K562 (cell line): ENCODE data around the gene H2AZ2. TPM values are rescaled to one million over a fixed set of nuclear protein-coding genes. Genes with fewer than 3 reads are reported as not detected.

ENCODE experiments used
- MAFF ChIP-seq: IDR thresholded peaks from 2 replicates; pipeline ENCODE4 v1.6.1; 2012; ENCODE audit warnings: low read length, improper control_type of control experiment
- SRSF7 ChIP-seq: fragments of 200-400 bp; formaldehyde crosslinking; optimal IDR thresholded peaks from 2 replicates; pipeline ENCODE3; 2017; ENCODE audit warnings: mild to moderate bottlenecking, low read depth, low read length
- ZFX ChIP-seq: sonication (generic); formaldehyde crosslinking; IDR thresholded peaks from 2 replicates; pipeline ENCODE4 v1.8.0; 2022; ENCODE audit warnings: mild to moderate bottlenecking, missing genetic modification reagents, moderate library complexity
- ZMIZ1 ChIP-seq, 2 experiments: fragments of 150-350 bp in 1 of 2; IDR thresholded peaks; 2 replicates each; pipeline ENCODE4 v1.6.1; 2012 to 2016; ENCODE audit warnings: low read depth in 2 of 2, low read length in 2 of 2, mild to moderate bottlenecking in 1 of 2, moderate library complexity in 1 of 2
- ZNF165 ChIP-seq: fragments of 250-450 bp; sonication (Bioruptor Pico); IDR thresholded peaks from 2 replicates; pipeline ENCODE4 v1.4.0; 2020; ENCODE audit warnings: borderline replicate concordance
- ZNF24 ChIP-seq: fragments of 450-650 bp; IDR thresholded peaks from 2 replicates; pipeline ENCODE4 v1.6.1; 2016
- ZNF407 ChIP-seq: fragments of 450-650 bp; IDR thresholded peaks from 2 replicates; pipeline ENCODE4 v1.6.1; 2016; ENCODE audit warnings: low read depth
- ZNF512 ChIP-seq: IDR thresholded peaks from 2 replicates; pipeline ENCODE4 v1.6.1; 2016; ENCODE audit warnings: missing genetic modification characterization, missing compliant biosample characterization
- ZNF518B ChIP-seq: fragments of 250-450 bp; sonication (Bioruptor Pico); IDR thresholded peaks from 2 replicates; pipeline ENCODE4 v1.5.0; 2021; ENCODE audit warnings: mild to moderate bottlenecking, moderate library complexity
- polyA plus RNA-seq, 8 experiments: library from polyadenylated mRNA; depleted of rRNA in 4 of 8; stranded (reverse) in 5 of 8; unstranded in 3 of 8; fragments of >200 nt; fragmentation: Nextera tagmentation in 2 of 8; fragmentation: Illumina TruSeq in 1 of 8; extraction: Ambion mirVana in 2 of 8; extraction: Trizol in 1 of 8; gene quantifications; 2 replicates each; pipeline versions ENCODE4 v1.2.1 to v1.2.3, GENCODE V29; 2011 to 2014; ENCODE audit warnings: inconsistent platforms in 1 of 8, missing spikeins in 1 of 8
- total RNA-seq, 7 experiments: library from RNA; depleted of rRNA in 6 of 7; stranded (reverse); fragments of >200 nt in 6 of 7; fragmentation: Illumina TruSeq in 2 of 7; extraction: Trizol in 2 of 7; gene quantifications; 2 replicates each; pipeline versions ENCODE4 v1.2.1 to v1.2.3, GENCODE V29; 2011 to 2021; ENCODE audit warnings: low replicate concordance in 1 of 7

Gene H2AZ2
- total and polyA plus RNA-seq, 9 of the 15 experiments (the other 6 are each of a cell fraction or from before 2014, with no cell fraction given) = 105 to 382 (median 286) TPM

GRCh38 chr7:44796504-44797328 lies 51.2 kb downstream of the H2AZ2 start, which contains the start of gene PPIA (continued):
- TF ChIP-seq ZFX (CRISPR knock-in tag) = peak; percentile 87; the same call in 1 of the 2 replicates
- TF ChIP-seq ZNF512 (tag) = no peak
- no peak for TF ChIP-seq ZNF518B (CRISPR knock-in tag)
- no peak for TF ChIP-seq ZNF407
- TF ChIP-seq MAFF = no peak; the same call in 1 of the 2 replicates
- no peak; a peak in 1 of 4 replicates for TF ChIP-seq ZMIZ1 (IDR thresholded peaks at IDR 0.05; ENCODE audit: low read depth in 2 of 2, low read length in 2 of 2)
- TF ChIP-seq ZNF24 = no peak
- TF ChIP-seq ZNF165 = no peak
- no peak for TF ChIP-seq SRSF7
